ENCODE measurements around the gene CRB1. TPM values are rescaled to one million over a fixed set of nuclear protein-coding genes. Genes with fewer than 3 reads are reported as not detected.

The CRB1 gene
- total RNA-seq, 1 donor from 2014 or later = 2.6 TPM

DNA sequence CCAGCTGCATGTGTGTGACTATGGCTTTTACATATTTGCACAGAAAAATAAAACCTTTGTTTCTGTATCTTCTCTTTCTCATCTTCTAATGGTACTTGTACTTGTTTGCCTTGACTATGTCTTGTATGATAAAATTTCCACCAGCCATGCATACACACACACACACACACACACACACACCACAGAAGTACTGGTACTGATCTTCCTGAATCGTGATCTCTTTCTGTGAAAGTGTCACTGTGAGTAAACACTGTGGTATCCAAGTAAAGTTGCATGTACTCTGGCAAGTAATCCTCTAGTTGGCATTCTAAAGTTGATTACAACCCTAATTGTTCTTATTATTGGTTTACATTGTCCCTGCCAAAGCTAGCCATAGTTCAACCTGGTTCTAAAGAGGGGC is 176.7 kb downstream of the CRB1 start:
- Histone ChIP-seq H3K4me3 (no peak overlapping the region), H4K20me1 (ENCODE audit: low read depth) (no peaks in the 10 kb centered on the region), H3K27me3 (no peaks in the 10 kb centered on the region), H3K9ac (no peak overlapping the region), H3K4me1 (no peaks in the 10 kb centered on the region), H3F3A (ENCODE audit: low read depth) (no peaks in the 10 kb centered on the region), H3K79me2 (ENCODE audit: low read depth) (no peaks in the 10 kb centered on the region), H3K36me3 (no peaks in the 10 kb centered on the region), H2AFZ (replicated peaks) (no peak overlapping the region), H3K9me3 (ENCODE audit: low read depth) (no peaks in the 10 kb centered on the region), H3K4me2 (no peak overlapping the region), H3K27ac (no peak overlapping the region)
- Mint-ChIP-seq H3K4me3 (no peak overlapping the region), H3K27me3 (ENCODE audit: insufficient read depth, low read depth) (peaks cover 2% of the 10 kb centered on the region), H3K36me3 (no peaks in the 10 kb centered on the region), H3K4me1 (peaks cover 6% of the 10 kb centered on the region), H3K9me3 (no peaks in the 10 kb centered on the region), H3K27ac (no peak overlapping the region)
- DNase-seq (ENCODE audit: low spot score) = no peak
- TF ChIP-seq EZH2phosphoT487 (IDR thresholded peaks at IDR 0.05) (no peak), EZH2 (IDR thresholded peaks at IDR 0.05) (no peak)
- TF ChIP-seq, protein P1, sequence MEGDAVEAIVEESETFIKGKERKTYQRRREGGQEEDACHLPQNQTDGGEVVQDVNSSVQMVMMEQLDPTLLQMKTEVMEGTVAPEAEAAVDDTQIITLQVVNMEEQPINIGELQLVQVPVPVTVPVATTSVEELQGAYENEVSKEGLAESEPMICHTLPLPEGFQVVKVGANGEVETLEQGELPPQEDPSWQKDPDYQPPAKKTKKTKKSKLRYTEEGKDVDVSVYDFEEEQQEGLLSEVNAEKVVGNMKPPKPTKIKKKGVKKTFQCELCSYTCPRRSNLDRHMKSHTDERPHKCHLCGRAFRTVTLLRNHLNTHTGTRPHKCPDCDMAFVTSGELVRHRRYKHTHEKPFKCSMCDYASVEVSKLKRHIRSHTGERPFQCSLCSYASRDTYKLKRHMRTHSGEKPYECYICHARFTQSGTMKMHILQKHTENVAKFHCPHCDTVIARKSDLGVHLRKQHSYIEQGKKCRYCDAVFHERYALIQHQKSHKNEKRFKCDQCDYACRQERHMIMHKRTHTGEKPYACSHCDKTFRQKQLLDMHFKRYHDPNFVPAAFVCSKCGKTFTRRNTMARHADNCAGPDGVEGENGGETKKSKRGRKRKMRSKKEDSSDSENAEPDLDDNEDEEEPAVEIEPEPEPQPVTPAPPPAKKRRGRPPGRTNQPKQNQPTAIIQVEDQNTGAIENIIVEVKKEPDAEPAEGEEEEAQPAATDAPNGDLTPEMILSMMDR (IDR thresholded peaks at IDR 0.05) = no peak

DNA sequence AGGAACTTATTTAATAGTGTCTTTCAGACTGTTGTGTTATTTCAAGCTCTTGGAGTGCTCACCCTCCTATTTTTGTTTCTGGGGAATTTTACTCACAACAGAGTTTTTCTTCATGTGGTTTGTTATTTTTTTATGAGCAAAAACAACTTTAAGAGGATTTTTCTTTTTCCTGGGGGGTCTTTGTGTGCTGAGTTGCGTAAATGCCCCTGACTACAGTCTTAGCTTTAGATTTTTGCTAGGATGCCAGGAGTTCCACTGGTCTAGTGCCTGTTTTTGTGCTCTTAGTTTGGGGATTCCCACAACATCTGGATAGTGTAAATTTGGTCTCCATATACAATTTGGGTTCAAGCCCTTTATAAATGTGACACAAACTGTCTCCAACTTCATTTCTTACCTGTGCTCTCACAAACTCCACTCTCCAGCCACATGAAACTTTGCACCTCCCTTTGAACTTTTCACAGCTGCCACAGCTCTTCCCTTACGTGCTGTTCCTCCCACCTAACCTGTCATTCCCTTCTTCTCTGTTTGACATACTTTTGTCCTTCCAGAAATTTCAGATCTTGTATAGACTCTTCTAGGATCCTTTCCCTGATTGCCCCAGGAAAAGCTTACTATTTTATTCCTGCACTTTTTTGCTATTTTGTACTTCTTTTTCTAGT is 180.2 kb downstream of the CRB1 start:
- Histone ChIP-seq H3F3A (ENCODE audit: low read depth) (no peaks in the 10 kb centered on the region), H3K9ac (no peak overlapping the region), H2AFZ (replicated peaks) (peak overlapping the region; percentile 2), H3K27me3 (no peaks in the 10 kb centered on the region), H3K4me3 (no peak overlapping the region), H3K4me2 (no peak overlapping the region), H3K9me3 (ENCODE audit: low read depth) (no peaks in the 10 kb centered on the region), H3K79me2 (ENCODE audit: low read depth) (no peaks in the 10 kb centered on the region), H3K36me3 (no peaks in the 10 kb centered on the region), H4K20me1 (ENCODE audit: low read depth) (no peaks in the 10 kb centered on the region), H3K27ac (no peak overlapping the region), H3K4me1 (no peaks in the 10 kb centered on the region)
- no peaks in the 10 kb centered on the region for H3K4me1 Mint-ChIP-seq
- no peaks in the 10 kb centered on the region for H3K9me3 Mint-ChIP-seq
- H3K27ac Mint-ChIP-seq = no peak overlapping the region
- TF ChIP-seq, protein P1 (IDR thresholded peaks at IDR 0.05) = no peak
- TF ChIP-seq EZH2 (IDR thresholded peaks at IDR 0.05) = no peak
- TF ChIP-seq EZH2phosphoT487 (IDR thresholded peaks at IDR 0.05) = no peak
- no peaks in the 10 kb centered on the region for H3K36me3 Mint-ChIP-seq
- peaks cover 2% of the 10 kb centered on the region for H3K27me3 Mint-ChIP-seq (ENCODE audit: insufficient read depth, low read depth)
- DNase-seq (ENCODE audit: low spot score) = no peak
- H3K4me3 Mint-ChIP-seq = no peak overlapping the region

DNA sequence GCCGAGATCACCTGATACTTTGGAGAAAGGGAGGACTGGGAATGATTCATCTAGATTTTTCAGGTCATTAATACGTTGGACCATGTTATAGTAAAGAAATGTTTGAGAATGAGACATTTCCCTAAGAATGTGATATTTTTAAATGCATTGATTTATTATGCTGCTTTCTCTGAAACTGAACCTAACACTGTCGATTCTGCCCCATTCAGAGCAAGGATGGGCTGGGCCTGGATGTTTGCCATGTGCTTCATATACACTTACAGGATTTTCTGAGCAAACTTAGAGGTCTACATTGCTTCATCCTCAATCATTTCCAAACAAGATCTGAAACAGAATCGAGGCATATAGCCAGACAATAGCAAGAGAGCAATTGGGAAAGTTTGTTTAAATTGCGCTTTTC is 183.3 kb downstream of the CRB1 start:
- H3K36me3 ChIP-seq = no peaks in the 10 kb centered on the region
- H3K27ac Mint-ChIP-seq = no peak overlapping the region
- no peaks in the 10 kb centered on the region for H3K4me1 Mint-ChIP-seq
- no peak overlapping the region for H3K4me2 ChIP-seq
- H3K4me3 ChIP-seq = no peak overlapping the region
- H3K9me3 ChIP-seq (ENCODE audit: low read depth) = no peaks in the 10 kb centered on the region
- H3K27me3 Mint-ChIP-seq (ENCODE audit: insufficient read depth, low read depth) = no peaks in the 10 kb centered on the region
- no peak overlapping the region for H3K9ac ChIP-seq
- DNase-seq (ENCODE audit: low spot score) = no peak
- no peak overlapping the region for H3K4me3 Mint-ChIP-seq
- no peaks in the 10 kb centered on the region for H3F3A ChIP-seq (ENCODE audit: low read depth)
- TF ChIP-seq EZH2 (IDR thresholded peaks at IDR 0.05) (no peak), EZH2phosphoT487 (IDR thresholded peaks at IDR 0.05) (no peak)
- TF ChIP-seq, protein P1 (IDR thresholded peaks at IDR 0.05) = no peak
- H2AFZ ChIP-seq (replicated peaks) = no peak overlapping the region
- no peaks in the 10 kb centered on the region for H3K9me3 Mint-ChIP-seq
- H3K36me3 Mint-ChIP-seq = no peaks in the 10 kb centered on the region
- H3K79me2 ChIP-seq (ENCODE audit: low read depth) = no peaks in the 10 kb centered on the region
- H3K27me3 ChIP-seq = no peaks in the 10 kb centered on the region
- no peaks in the 10 kb centered on the region for H3K4me1 ChIP-seq
- H3K27ac ChIP-seq = no peak overlapping the region
- H4K20me1 ChIP-seq (ENCODE audit: low read depth) = no peaks in the 10 kb centered on the region

All from neural progenitor cell (in vitro differentiated cells).